Osteoblast (primary cell): ENCODE measurements around the gene ADCY3. TPM values are rescaled to one million over a fixed set of nuclear protein-coding genes. Genes with fewer than 3 reads are reported as not detected.
A peak's percentile ranks its signal among the peaks of the same experiment; 100 is the strongest.

Experiments
- DNase-seq: peaks from one replicate; pipeline ENCODE4 v3.0.0; 2011; ENCODE audit warnings: low spot score, mixed read lengths; ENCODE audit not compliant: insufficient read length; ENCODE audit errors: missing footprints
- H2AFZ ChIP-seq: 2 replicates; pipeline ENCODE4 v1.6.0; 2011; ENCODE audit warnings: mild to moderate bottlenecking, low read length
- H3K27ac ChIP-seq: 2 replicates; pipeline ENCODE4 v1.5.1; 2011; ENCODE audit warnings: mild to moderate bottlenecking, low read depth, low read length, moderate library complexity
- H3K27me3 ChIP-seq: 2 replicates; pipeline ENCODE4 v1.6.0; 2012; ENCODE audit warnings: mild to moderate bottlenecking, control low read depth, inconsistent platforms, low read length, moderate library complexity; ENCODE audit not compliant: insufficient read depth
- H3K36me3 ChIP-seq: 2 replicates; pipeline ENCODE4 v1.5.1; 2011; ENCODE audit warnings: mild to moderate bottlenecking, low read length, control low read depth, moderate library complexity; ENCODE audit not compliant: insufficient read depth
- H3K4me1 ChIP-seq: 2 replicates; pipeline ENCODE4 v1.5.1; 2011; ENCODE audit warnings: mild to moderate bottlenecking, low read length, control low read depth, moderate library complexity; ENCODE audit not compliant: insufficient read depth
- H3K4me2 ChIP-seq: 2 replicates; pipeline ENCODE4 v1.6.0; 2011; ENCODE audit warnings: mild to moderate bottlenecking, low read length; ENCODE audit not compliant: insufficient read depth
- H3K4me3 ChIP-seq: fragments of 200-600 bp; sonication (generic); 3 replicates; pipeline ENCODE4 v1.5.1; 2012; ENCODE audit warnings: mild to moderate bottlenecking, low read length, inconsistent platforms; ENCODE audit not compliant: insufficient read depth
- H3K79me2 ChIP-seq: 2 replicates; pipeline ENCODE4 v1.6.0; 2012; ENCODE audit warnings: mild to moderate bottlenecking, low read length, control low read depth, inconsistent platforms; ENCODE audit not compliant: insufficient read depth
- H3K9me3 ChIP-seq: 2 replicates; pipeline ENCODE4 v1.5.1; 2011; ENCODE audit warnings: low read depth, low read length, control low read depth
- H4K20me1 ChIP-seq: 2 replicates; pipeline ENCODE4 v1.6.0; 2012; ENCODE audit warnings: mild to moderate bottlenecking, low read length, control low read depth; ENCODE audit not compliant: insufficient read depth
- CTCF ChIP-seq: IDR thresholded peaks from 2 replicates; pipeline ENCODE4 v1.5.1; 2011; ENCODE audit warnings: mild to moderate bottlenecking, low read depth, low read length, moderate library complexity; ENCODE audit errors: extremely low read depth
- total RNA-seq: library from RNA; depleted of rRNA; stranded (reverse); fragments of >200 nt; gene quantifications from 2 replicates; pipeline ENCODE4 v1.2.3, GENCODE V29; 2012

Gene ADCY3
- total RNA-seq, 1 donor, result 47.4 TPM

GRCh38 chr2:24834733-24835395 lies 85.2 kb downstream of the ADCY3 start:
- H3K27me3 ChIP-seq, result no peaks in the 10 kb centered on the region
- H3K36me3 ChIP-seq, result no peaks in the 10 kb centered on the region
- H4K20me1 ChIP-seq, result no peaks in the 10 kb centered on the region
- no peak overlapping the region for H3K4me3 ChIP-seq
- no peak overlapping the region for H3K4me2 ChIP-seq
- no peak for TF ChIP-seq CTCF
- no peaks in the 10 kb centered on the region for H3K79me2 ChIP-seq
- DNase-seq, result peak; percentile 49
- no peaks in the 10 kb centered on the region for H3K9me3 ChIP-seq
- peak overlapping the region; percentile 23 for H3K27ac ChIP-seq
- H2AFZ ChIP-seq, result no peak overlapping the region
- peaks cover 7% of the 10 kb centered on the region for H3K4me1 ChIP-seq

DNA sequence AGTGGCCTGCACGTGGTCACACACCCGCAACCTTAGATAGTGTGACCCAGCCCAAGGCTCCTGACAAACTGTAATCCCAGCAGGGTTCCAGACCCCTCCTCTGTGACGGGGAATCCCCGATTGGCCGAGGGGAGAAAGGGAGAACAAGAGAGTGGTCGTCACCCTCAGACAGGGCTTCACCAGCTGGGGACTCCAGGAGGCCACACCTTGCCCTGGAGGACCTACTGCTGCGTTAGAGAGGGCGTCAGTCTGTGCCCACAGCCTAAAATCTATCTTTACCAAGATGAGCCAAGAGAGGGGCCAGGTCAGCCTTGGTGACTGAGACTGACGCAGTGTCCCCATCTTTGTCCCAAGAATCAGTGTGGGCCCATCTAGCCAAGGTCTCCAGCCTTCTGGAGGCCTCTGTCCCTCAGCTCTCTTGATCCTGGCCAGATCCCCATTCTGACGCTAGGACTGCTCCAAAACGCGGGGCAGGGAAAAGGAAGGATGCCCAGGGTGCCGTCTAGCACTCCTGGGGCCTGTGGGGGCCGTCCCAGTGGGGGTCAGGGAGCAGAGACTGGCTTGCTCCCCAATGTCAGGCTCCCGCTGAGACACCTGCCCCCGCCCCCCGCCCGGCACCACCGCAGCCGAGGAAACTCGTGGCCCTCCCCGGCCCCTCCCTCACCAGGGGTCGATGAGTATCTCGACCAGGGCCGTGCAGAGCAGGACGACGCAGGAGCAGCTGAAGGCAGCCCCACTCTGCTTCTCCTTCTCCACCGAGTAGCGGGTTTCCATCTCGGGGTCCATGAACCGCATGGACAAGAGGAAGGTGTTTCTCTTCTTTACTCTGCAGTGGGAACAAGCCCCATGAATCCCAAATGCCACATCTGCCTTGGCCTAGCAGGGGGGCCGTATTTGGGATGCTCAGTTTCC lies 86.0 kb downstream of the ADCY3 start:
- H3K4me1 ChIP-seq, result peaks cover 7% of the 10 kb centered on the region
- H3K4me2 ChIP-seq, result no peak overlapping the region
- H3K36me3 ChIP-seq, result no peaks in the 10 kb centered on the region
- TF ChIP-seq CTCF, result no peak
- H3K27me3 ChIP-seq, result no peaks in the 10 kb centered on the region
- H2AFZ ChIP-seq, result no peak overlapping the region
- no peaks in the 10 kb centered on the region for H3K79me2 ChIP-seq
- H3K4me3 ChIP-seq, result no peak overlapping the region
- H4K20me1 ChIP-seq, result no peaks in the 10 kb centered on the region
- H3K27ac ChIP-seq, result no peak overlapping the region
- DNase-seq, result peak; percentile 68
- no peaks in the 10 kb centered on the region for H3K9me3 ChIP-seq

- H3K4me1 ChIP-seq, result peaks cover 7% of the 10 kb centered on the region
- H3K27me3 ChIP-seq, result no peaks in the 10 kb centered on the region
- H3K4me3 ChIP-seq, result no peak overlapping the region
- no peak overlapping the region for H3K4me2 ChIP-seq
- no peaks in the 10 kb centered on the region for H4K20me1 ChIP-seq
- no peak overlapping the region for H2AFZ ChIP-seq
- DNase-seq, result peak; percentile 74
- no peaks in the 10 kb centered on the region for H3K79me2 ChIP-seq
- TF ChIP-seq CTCF, result no peak
- H3K9me3 ChIP-seq, result no peaks in the 10 kb centered on the region
- no peaks in the 10 kb centered on the region for H3K36me3 ChIP-seq
- no peak overlapping the region for H3K27ac ChIP-seq
Observed at GRCh38 chr2:24832931-24833701, 86.9 kb downstream of the ADCY3 start.
